ENCODE results near the gene TMEM255B.
"Not testable (repeated sequence)": the region's sequence is repeated elsewhere in the genome, so short reads cannot be mapped to it uniquely, and the experiment has no call there.

The TMEM255B gene

GRCh38 chr13:113734099-113734825 lies 24.8 kb upstream of the TMEM255B start:
- DNase-seq (ENCODE audit: low read depth in 3 of 3): no peak

- DNase-seq (ENCODE audit: low read depth in 3 of 3): no peak
Measured at GRCh38 chr13:113734826-113735125, 24.2 kb upstream of the TMEM255B start.

GRCh38 chr13:113735194-113735593 lies 23.8 kb upstream of the TMEM255B start:
- no peak for DNase-seq (ENCODE audit: low read depth in 3 of 3)

- no peak for DNase-seq (ENCODE audit: low read depth in 3 of 3)
Measured at GRCh38 chr13:113735750-113736149, 23.3 kb upstream of the TMEM255B start.

- no peak for DNase-seq (ENCODE audit: low read depth in 3 of 3)
Measured at GRCh38 chr13:113736258-113736731, 22.7 kb upstream of the TMEM255B start.

- DNase-seq (ENCODE audit: low read depth in 3 of 3): no peak
Measured at GRCh38 chr13:113737803-113738202, 21.2 kb upstream of the TMEM255B start.

- DNase-seq (ENCODE audit: low read depth in 3 of 3): no peak
Measured at GRCh38 chr13:113739527-113740285, 19.3 kb upstream of the TMEM255B start.

- DNase-seq (ENCODE audit: low read depth in 3 of 3): no peak
Measured at GRCh38 chr13:113740286-113740556, 18.8 kb upstream of the TMEM255B start.

GRCh38 chr13:113740661-113741060 lies 18.4 kb upstream of the TMEM255B start:
- no peak for DNase-seq (ENCODE audit: low read depth in 3 of 3)

GRCh38 chr13:113741191-113741668 lies 17.8 kb upstream of the TMEM255B start:
- DNase-seq (ENCODE audit: low read depth in 3 of 3): no peak

- no peak for DNase-seq (ENCODE audit: low read depth in 3 of 3)
Measured at GRCh38 chr13:113742000-113742441, 17.0 kb upstream of the TMEM255B start.

GRCh38 chr13:113742445-113743120 lies 16.4 kb upstream of the TMEM255B start:
- DNase-seq (ENCODE audit: low read depth in 3 of 3): no peak

- DNase-seq (ENCODE audit: low read depth in 3 of 3): no peak
Measured at GRCh38 chr13:113743366-113744195, 15.4 kb upstream of the TMEM255B start.

GRCh38 chr13:113744197-113745000 lies 14.6 kb upstream of the TMEM255B start:
- no peak for DNase-seq (ENCODE audit: low read depth in 3 of 3)

- DNase-seq (ENCODE audit: low read depth in 3 of 3): no peak
Measured at GRCh38 chr13:113745059-113745458, 14.0 kb upstream of the TMEM255B start.

GRCh38 chr13:113745500-113746142 lies 13.4 kb upstream of the TMEM255B start:
- DNase-seq (ENCODE audit: low read depth in 3 of 3): not testable (repeated sequence)

GRCh38 chr13:113746143-113746525 lies 12.9 kb upstream of the TMEM255B start:
- no peak for DNase-seq (ENCODE audit: low read depth in 3 of 3)

GRCh38 chr13:113746671-113747070 lies 12.4 kb upstream of the TMEM255B start:
- no peak for DNase-seq (ENCODE audit: low read depth in 3 of 3)

GRCh38 chr13:113747291-113747833 lies 11.7 kb upstream of the TMEM255B start:
- DNase-seq (ENCODE audit: low read depth in 3 of 3): no peak

Measured in stimulated activated CD4-positive, alpha-beta T cell treated with anti-CD3 and anti-CD28 coated beads, TNF-alpha, amount 100 ng/mL, for 48 hours (primary cell).